ENCODE measurements around the gene RBMX.
A peak's percentile ranks its signal among the peaks of the same experiment; 100 is the strongest.
"Not testable (repeated sequence)": the region's sequence is repeated elsewhere in the genome, so short reads cannot be mapped to it uniquely, and the experiment has no call there.

RBMX gene

DNA sequence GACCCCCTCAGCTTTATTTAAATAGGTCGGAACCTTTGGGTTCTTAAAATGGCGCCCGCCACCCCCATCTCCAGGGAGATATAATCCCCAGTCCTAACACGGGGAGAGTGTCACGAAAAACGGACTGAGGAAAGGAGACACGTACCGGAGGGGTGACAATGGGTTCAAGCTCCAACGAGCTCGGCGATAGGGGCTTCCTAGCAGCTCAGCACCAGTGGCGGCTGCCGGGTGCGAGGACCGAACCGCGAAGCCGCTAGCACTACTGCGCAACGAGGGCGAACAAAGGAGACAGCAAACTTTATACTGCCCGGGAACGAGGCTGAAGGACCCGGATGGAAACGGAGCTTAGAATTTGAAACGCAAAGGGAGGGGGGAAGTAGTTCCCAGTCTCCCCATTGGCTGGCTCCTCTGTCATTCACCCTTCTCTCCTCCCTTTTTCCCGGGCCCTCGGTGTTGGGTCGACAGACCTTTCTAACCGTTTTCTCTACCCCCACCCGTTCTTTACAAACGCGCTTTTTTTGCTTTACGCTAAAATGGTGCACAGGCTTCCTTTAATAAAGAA is at the start of gene RBMX:
Gene RBMX (minus strand): TSS at position 274 of the 562 bp plus-strand sequence. CDS start 1,298 bp downstream, outside the sequence.
- TF ChIP-seq, protein P1, sequence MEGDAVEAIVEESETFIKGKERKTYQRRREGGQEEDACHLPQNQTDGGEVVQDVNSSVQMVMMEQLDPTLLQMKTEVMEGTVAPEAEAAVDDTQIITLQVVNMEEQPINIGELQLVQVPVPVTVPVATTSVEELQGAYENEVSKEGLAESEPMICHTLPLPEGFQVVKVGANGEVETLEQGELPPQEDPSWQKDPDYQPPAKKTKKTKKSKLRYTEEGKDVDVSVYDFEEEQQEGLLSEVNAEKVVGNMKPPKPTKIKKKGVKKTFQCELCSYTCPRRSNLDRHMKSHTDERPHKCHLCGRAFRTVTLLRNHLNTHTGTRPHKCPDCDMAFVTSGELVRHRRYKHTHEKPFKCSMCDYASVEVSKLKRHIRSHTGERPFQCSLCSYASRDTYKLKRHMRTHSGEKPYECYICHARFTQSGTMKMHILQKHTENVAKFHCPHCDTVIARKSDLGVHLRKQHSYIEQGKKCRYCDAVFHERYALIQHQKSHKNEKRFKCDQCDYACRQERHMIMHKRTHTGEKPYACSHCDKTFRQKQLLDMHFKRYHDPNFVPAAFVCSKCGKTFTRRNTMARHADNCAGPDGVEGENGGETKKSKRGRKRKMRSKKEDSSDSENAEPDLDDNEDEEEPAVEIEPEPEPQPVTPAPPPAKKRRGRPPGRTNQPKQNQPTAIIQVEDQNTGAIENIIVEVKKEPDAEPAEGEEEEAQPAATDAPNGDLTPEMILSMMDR (IDR thresholded peaks at IDR 0.05; ENCODE audit: low read depth, low read length) = no peak
- DNase-seq (ENCODE audit: low read depth in 2 of 2) = peak; percentile 96
- H3K4me3 ChIP-seq (replicated peaks in 1 of 2; ENCODE audit: low read depth in 2 of 2, low read length in 2 of 2) = peak within 1 kb of the TSS; percentile 79 to 90

DNA sequence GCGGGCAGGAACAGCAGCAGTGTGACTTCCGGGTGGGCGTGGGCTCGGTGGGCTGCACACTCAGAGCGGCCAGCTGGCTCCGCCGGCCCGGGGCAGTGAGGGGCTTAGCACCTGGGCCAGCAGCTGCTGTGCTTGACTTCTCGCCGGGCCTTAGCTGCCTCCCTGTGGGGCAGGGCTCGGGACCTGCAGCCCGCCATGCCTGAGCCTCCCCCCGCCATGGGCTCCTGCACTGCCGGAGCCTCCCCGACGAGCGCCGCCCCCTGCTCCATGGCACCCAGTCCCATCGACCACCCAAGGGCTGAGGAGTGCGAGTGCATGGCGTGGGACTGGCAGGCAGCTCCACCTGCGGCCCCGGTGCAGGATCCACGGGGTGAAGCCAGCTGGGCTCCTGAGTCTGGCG is 40.9 kb upstream of the RBMX start:
- H3K4me3 ChIP-seq (replicated peaks in 1 of 2; ENCODE audit: low read depth in 2 of 2, low read length in 2 of 2); DNase-seq (ENCODE audit: low read depth in 2 of 2): not testable (repeated sequence)

GRCh38 chrX:136920001-136920400 is 39.5 kb upstream of the RBMX start:
- no peak overlapping the region for H3K4me3 ChIP-seq (replicated peaks in 1 of 2; ENCODE audit: low read depth in 2 of 2, low read length in 2 of 2)
- DNase-seq (ENCODE audit: low read depth in 2 of 2) = peak; percentile 27 to 35
- TF ChIP-seq, protein P1 (IDR thresholded peaks at IDR 0.05; ENCODE audit: low read depth, low read length) = no peak

DNA sequence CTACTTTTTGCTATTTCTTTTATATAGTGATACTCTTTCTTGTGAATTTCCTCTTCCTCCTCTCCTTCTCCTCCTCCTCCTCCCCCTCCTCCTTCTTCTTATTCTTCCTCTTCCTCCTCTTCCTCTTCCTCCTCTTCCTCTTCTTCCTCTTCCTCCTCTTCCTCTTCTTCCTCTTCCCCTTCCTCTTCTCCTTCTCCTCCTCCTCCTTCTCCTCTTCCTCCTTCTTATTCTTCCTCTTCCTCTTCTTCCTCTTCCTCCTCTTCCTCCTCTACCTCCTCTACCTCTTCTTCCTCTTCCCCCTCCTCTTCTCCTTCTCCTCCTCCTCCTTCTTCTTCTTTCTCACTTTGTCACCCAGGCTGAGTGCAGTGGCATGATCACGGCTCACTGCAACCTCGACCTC is 36.3 kb upstream of the RBMX start:
- no peak for DNase-seq (ENCODE audit: low read depth in 2 of 2)
- TF ChIP-seq, protein P1 (IDR thresholded peaks at IDR 0.05; ENCODE audit: low read depth, low read length) = no peak
- H3K4me3 ChIP-seq (replicated peaks in 1 of 2; ENCODE audit: low read depth in 2 of 2, low read length in 2 of 2) = no peak overlapping the region

- not testable (repeated sequence) for DNase-seq (ENCODE audit: low read depth in 2 of 2)
Observed at GRCh38 chrX:136911661-136912060, 31.1 kb upstream of the RBMX start.

GRCh38 chrX:136911253-136911652 is 30.7 kb upstream of the RBMX start:
- no peak overlapping the region for H3K4me3 ChIP-seq (replicated peaks in 1 of 2; ENCODE audit: low read depth in 2 of 2, low read length in 2 of 2)
- no peak for DNase-seq (ENCODE audit: low read depth in 2 of 2)
- TF ChIP-seq, protein P1 (IDR thresholded peaks at IDR 0.05; ENCODE audit: low read depth, low read length) = no peak

More at GRCh38 chrX:136911661-136912060, 31.1 kb upstream of the RBMX start:
- H3K4me3 ChIP-seq (replicated peaks in 1 of 2; ENCODE audit: low read depth in 2 of 2, low read length in 2 of 2) = not testable (repeated sequence)

GRCh38 chrX:136910565-136911035 is 30.1 kb upstream of the RBMX start:
- DNase-seq (ENCODE audit: low read depth in 2 of 2) = peak; percentile 18 to 20
- H3K4me3 ChIP-seq (replicated peaks in 1 of 2; ENCODE audit: low read depth in 2 of 2, low read length in 2 of 2) = peak overlapping the region; percentile 17 to 62
- TF ChIP-seq, protein P1 (IDR thresholded peaks at IDR 0.05; ENCODE audit: low read depth, low read length) = no peak

Measured in cardiac fibroblast (primary cell).